ENCODE results near the gene MALRD1.

DNA sequence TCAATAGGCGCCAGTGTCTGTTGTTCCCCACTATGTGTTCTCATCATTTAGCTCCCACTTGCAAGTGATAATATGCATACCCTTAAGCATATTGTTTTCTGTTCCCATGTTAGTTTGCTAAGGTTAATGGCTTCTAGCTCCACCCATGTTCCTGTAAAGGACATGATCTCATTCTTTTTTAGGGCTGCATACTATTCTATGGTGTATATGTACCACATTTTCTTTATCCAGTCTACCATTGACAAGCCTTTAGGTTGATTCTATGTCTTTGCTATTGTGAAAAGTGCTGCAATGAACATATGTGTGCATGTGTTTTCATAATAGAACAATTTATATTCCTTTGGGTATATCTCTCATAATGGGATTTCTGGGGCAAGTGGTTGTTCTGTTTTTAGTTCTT lies 689.8 kb downstream of the MALRD1 start:
- TF ChIP-seq EZH2 (IDR thresholded peaks at IDR 0.05; ENCODE audit: borderline replicate concordance), result no peak
- TF ChIP-seq, protein P1, sequence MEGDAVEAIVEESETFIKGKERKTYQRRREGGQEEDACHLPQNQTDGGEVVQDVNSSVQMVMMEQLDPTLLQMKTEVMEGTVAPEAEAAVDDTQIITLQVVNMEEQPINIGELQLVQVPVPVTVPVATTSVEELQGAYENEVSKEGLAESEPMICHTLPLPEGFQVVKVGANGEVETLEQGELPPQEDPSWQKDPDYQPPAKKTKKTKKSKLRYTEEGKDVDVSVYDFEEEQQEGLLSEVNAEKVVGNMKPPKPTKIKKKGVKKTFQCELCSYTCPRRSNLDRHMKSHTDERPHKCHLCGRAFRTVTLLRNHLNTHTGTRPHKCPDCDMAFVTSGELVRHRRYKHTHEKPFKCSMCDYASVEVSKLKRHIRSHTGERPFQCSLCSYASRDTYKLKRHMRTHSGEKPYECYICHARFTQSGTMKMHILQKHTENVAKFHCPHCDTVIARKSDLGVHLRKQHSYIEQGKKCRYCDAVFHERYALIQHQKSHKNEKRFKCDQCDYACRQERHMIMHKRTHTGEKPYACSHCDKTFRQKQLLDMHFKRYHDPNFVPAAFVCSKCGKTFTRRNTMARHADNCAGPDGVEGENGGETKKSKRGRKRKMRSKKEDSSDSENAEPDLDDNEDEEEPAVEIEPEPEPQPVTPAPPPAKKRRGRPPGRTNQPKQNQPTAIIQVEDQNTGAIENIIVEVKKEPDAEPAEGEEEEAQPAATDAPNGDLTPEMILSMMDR (IDR thresholded peaks at IDR 0.05; ENCODE audit: poor library complexity), result no peak
